ENCODE results near the gene STAT4.

Gene STAT4

DNA sequence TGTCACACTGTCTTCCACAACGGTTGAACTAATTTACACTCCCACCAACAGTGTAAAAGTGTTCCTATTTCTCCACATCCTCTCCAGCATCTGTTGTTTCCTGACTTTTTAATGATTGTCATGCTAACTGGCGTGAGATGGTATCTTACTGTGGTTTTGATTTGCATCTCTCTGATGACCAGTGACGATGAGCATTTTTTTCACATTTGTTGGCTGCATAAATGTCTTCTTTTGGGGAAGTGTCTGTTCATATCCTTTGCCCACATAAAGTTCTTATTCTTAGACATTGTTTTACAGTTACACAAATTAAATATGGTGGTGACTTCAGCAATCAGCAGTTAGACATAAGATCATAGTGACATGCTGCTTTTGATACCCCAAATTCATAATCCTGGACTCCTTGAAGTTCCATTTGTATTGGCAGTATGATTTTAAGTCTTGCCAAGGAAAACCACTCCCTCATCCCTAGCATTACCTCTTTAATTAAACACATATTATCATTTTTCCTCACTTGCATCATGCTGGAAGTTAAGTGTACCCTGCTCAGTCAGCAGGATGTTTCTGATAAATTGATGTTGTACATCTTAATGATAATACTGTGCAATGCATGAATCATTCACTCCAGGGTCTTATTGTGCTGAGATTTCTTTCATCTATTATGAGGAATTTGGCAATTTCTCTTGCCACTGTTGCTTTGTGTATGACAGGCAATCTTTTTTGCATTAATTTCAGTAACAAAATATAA is 69.2 kb downstream of the STAT4 start:
- Histone ChIP-seq H3K4me3 (ENCODE audit: insufficient read depth, low read length, poor library complexity, severe bottlenecking) (no peak overlapping the region), H3K27ac (ENCODE audit: low read depth, low read length) (no peak overlapping the region), H3K36me3 (ENCODE audit: low read length) (no peaks in the 10 kb centered on the region), H3F3A (ENCODE audit: insufficient read depth) (no peaks in the 10 kb centered on the region), H3K9ac (ENCODE audit: low read length) (no peak overlapping the region), H3K27me3 (ENCODE audit: low read length) (no peaks in the 10 kb centered on the region), H3K9me2 (replicated peaks; ENCODE audit: insufficient read depth, low read length) (no peaks in the 10 kb centered on the region), H3K9me3 (ENCODE audit: insufficient read depth, low read length) (no peaks in the 10 kb centered on the region), H3K79me2 (ENCODE audit: insufficient read depth, low read length) (no peaks in the 10 kb centered on the region), H3K4me2 (ENCODE audit: low read depth, low read length, poor library complexity, severe bottlenecking) (no peak overlapping the region), H4K20me1 (ENCODE audit: low read depth, low read length) (no peaks in the 10 kb centered on the region), H2AFZ (ENCODE audit: low read depth, low read length, severe bottlenecking) (no peak overlapping the region)
- TF ChIP-seq, protein P1, sequence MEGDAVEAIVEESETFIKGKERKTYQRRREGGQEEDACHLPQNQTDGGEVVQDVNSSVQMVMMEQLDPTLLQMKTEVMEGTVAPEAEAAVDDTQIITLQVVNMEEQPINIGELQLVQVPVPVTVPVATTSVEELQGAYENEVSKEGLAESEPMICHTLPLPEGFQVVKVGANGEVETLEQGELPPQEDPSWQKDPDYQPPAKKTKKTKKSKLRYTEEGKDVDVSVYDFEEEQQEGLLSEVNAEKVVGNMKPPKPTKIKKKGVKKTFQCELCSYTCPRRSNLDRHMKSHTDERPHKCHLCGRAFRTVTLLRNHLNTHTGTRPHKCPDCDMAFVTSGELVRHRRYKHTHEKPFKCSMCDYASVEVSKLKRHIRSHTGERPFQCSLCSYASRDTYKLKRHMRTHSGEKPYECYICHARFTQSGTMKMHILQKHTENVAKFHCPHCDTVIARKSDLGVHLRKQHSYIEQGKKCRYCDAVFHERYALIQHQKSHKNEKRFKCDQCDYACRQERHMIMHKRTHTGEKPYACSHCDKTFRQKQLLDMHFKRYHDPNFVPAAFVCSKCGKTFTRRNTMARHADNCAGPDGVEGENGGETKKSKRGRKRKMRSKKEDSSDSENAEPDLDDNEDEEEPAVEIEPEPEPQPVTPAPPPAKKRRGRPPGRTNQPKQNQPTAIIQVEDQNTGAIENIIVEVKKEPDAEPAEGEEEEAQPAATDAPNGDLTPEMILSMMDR (IDR thresholded peaks at IDR 0.05; ENCODE audit: insufficient read depth, low read length, poor library complexity, severe bottlenecking) = no peak
- TF ChIP-seq EZH2phosphoT487 (conservative IDR thresholded peaks at IDR 0.05; ENCODE audit: low read length) = no peak

DNA sequence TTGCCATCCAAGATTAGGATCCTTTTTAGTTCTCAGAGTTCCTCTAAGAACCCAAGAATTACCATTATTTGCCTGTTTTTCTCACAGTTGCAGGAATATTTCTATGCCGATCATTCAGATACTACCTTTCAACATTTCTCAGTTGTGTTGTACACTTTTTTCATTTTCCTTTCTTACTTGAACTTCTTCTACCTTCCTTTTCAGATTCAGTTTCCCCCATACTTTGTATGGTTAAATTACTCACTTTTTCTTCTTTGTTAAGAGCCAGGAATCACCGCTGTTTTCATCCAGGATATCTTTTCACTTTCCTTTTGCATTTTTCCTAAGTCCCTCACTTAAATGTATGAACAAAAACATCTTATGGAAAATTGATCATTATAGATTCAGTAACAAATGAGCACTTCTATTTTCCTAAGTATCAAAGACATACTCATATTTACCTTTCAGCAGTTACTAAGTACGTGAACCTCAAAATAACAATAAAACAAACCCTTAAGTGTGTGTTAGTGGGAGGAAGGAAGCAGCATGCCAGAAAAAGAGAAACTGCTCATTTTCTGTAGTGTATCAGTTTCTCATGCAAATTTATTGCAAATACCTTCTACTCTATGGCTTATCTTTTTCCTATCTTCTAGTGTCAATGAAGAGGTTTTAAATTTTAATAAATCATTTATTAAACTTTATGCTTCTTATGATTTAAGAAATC is 72.5 kb downstream of the STAT4 start:
- no peak overlapping the region for H3K9ac ChIP-seq (ENCODE audit: low read length)
- H3K79me2 ChIP-seq (ENCODE audit: insufficient read depth, low read length) = no peaks in the 10 kb centered on the region
- H3K4me3 ChIP-seq (ENCODE audit: insufficient read depth, low read length, poor library complexity, severe bottlenecking) = no peak overlapping the region
- no peaks in the 10 kb centered on the region for H3K9me2 ChIP-seq (replicated peaks; ENCODE audit: insufficient read depth, low read length)
- no peaks in the 10 kb centered on the region for H3K36me3 ChIP-seq (ENCODE audit: low read length)
- H2AFZ ChIP-seq (ENCODE audit: low read depth, low read length, severe bottlenecking) = no peak overlapping the region
- no peaks in the 10 kb centered on the region for H4K20me1 ChIP-seq (ENCODE audit: low read depth, low read length)
- no peaks in the 10 kb centered on the region for H3K27me3 ChIP-seq (ENCODE audit: low read length)
- TF ChIP-seq EZH2phosphoT487 (conservative IDR thresholded peaks at IDR 0.05; ENCODE audit: low read length) = no peak
- H3K4me2 ChIP-seq (ENCODE audit: low read depth, low read length, poor library complexity, severe bottlenecking) = no peak overlapping the region
- no peak overlapping the region for H3K27ac ChIP-seq (ENCODE audit: low read depth, low read length)
- H3K9me3 ChIP-seq (ENCODE audit: insufficient read depth, low read length) = no peaks in the 10 kb centered on the region
- H3F3A ChIP-seq (ENCODE audit: insufficient read depth) = no peaks in the 10 kb centered on the region

DNA sequence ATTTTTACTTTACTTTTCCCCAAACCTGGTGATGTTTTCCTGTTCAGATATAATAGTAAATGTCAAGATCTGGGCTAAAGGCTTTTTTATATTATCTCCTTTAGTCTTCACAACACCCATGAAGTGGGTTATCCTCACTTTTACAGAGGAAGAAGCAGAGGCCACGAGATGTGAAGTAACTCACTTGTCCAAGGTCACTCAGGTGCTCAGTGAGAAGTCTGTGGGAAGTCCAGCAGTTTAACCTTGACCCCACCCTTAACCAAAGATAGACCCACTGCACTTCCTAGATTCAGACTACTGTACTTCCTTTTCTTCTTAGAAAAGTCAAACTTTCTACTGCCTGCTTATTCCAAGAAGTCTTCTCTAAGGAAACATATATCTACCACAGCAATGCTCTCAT is 80.5 kb downstream of the STAT4 start:
- H3F3A ChIP-seq (ENCODE audit: insufficient read depth) = no peaks in the 10 kb centered on the region
- no peaks in the 10 kb centered on the region for H3K79me2 ChIP-seq (ENCODE audit: insufficient read depth, low read length)
- no peaks in the 10 kb centered on the region for H3K9me2 ChIP-seq (replicated peaks; ENCODE audit: insufficient read depth, low read length)
- H3K4me3 ChIP-seq (ENCODE audit: insufficient read depth, low read length, poor library complexity, severe bottlenecking) = no peak overlapping the region
- H3K9ac ChIP-seq (ENCODE audit: low read length) = no peak overlapping the region
- no peaks in the 10 kb centered on the region for H3K36me3 ChIP-seq (ENCODE audit: low read length)
- H3K9me3 ChIP-seq (ENCODE audit: insufficient read depth, low read length) = no peaks in the 10 kb centered on the region
- H4K20me1 ChIP-seq (ENCODE audit: low read depth, low read length) = no peaks in the 10 kb centered on the region
- no peaks in the 10 kb centered on the region for H3K27me3 ChIP-seq (ENCODE audit: low read length)
- no peak overlapping the region for H3K4me2 ChIP-seq (ENCODE audit: low read depth, low read length, poor library complexity, severe bottlenecking)
- TF ChIP-seq, protein P1 (IDR thresholded peaks at IDR 0.05; ENCODE audit: insufficient read depth, low read length, poor library complexity, severe bottlenecking) = no peak
- TF ChIP-seq EZH2phosphoT487 (conservative IDR thresholded peaks at IDR 0.05; ENCODE audit: low read length) = no peak
- H2AFZ ChIP-seq (ENCODE audit: low read depth, low read length, severe bottlenecking) = no peak overlapping the region
- no peak overlapping the region for H3K27ac ChIP-seq (ENCODE audit: low read depth, low read length)

DNA sequence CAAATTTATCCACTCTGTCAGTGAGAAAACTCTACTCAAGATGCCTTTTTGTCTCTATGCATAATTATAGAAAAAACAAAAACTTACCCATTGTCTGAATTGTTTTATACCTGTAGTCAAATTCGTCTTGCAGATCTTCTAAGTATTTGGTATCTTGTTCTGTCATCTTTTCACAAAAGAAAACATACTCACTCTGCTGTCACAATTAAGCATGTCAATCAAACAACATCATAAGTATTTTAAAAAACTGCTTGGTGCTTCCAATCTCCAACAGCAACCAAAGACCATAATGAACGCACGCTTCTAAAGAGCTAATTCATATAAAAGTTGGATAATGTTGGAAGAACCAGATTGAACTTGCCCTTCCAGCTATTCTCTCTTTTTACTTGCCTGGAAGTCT is 81.2 kb downstream of the STAT4 start:
- Histone ChIP-seq H3K27ac (ENCODE audit: low read depth, low read length) (no peak overlapping the region), H3K4me2 (ENCODE audit: low read depth, low read length, poor library complexity, severe bottlenecking) (no peak overlapping the region), H3K27me3 (ENCODE audit: low read length) (no peaks in the 10 kb centered on the region), H3K9me2 (replicated peaks; ENCODE audit: insufficient read depth, low read length) (no peaks in the 10 kb centered on the region), H3K9ac (ENCODE audit: low read length) (no peak overlapping the region), H3K4me3 (ENCODE audit: insufficient read depth, low read length, poor library complexity, severe bottlenecking) (no peak overlapping the region), H2AFZ (ENCODE audit: low read depth, low read length, severe bottlenecking) (no peak overlapping the region), H4K20me1 (ENCODE audit: low read depth, low read length) (no peaks in the 10 kb centered on the region), H3K36me3 (ENCODE audit: low read length) (no peaks in the 10 kb centered on the region), H3F3A (ENCODE audit: insufficient read depth) (no peaks in the 10 kb centered on the region), H3K9me3 (ENCODE audit: insufficient read depth, low read length) (no peaks in the 10 kb centered on the region), H3K79me2 (ENCODE audit: insufficient read depth, low read length) (no peaks in the 10 kb centered on the region)
- TF ChIP-seq, protein P1 (IDR thresholded peaks at IDR 0.05; ENCODE audit: insufficient read depth, low read length, poor library complexity, severe bottlenecking) = no peak
- TF ChIP-seq EZH2phosphoT487 (conservative IDR thresholded peaks at IDR 0.05; ENCODE audit: low read length) = no peak
